Keratinocyte (primary cell): Measurements from ENCODE around the gene DESI2. TPM values are rescaled to one million over a fixed set of nuclear protein-coding genes. Genes with fewer than 3 reads are reported as not detected.

Experiments
- DNase-seq: peaks from one replicate; pipeline ENCODE4 v3.0.0-alpha.2; 2011; ENCODE audit warnings: low read depth, missing footprints, low spot score
- FAIRE-seq: peaks from 2 replicates; lab custom pipeline; 2011; peaks lifted over from hg19 to GRCh38; lab: Jason Lieb, UNC
- H2AFZ ChIP-seq: 2 replicates; pipeline ENCODE4 v1.6.0; 2012; ENCODE audit warnings: low read length, control low read depth, inconsistent platforms; ENCODE audit not compliant: control insufficient read depth
- H3K27ac ChIP-seq: 2 replicates; pipeline ENCODE4 v1.5.1; 2011; ENCODE audit warnings: low read length; ENCODE audit not compliant: control insufficient read depth, insufficient read depth
- H3K27me3 ChIP-seq: 3 replicates; pipeline ENCODE4 v1.6.0; 2011; ENCODE audit warnings: low read length; ENCODE audit not compliant: control insufficient read depth, insufficient read depth; ENCODE audit errors: extremely low read depth
- H3K36me3 ChIP-seq, 2 experiments: 2 replicates in 1 of 2; 3 replicates in 1 of 2; pipeline ENCODE4 v1.5.1; 2011; ENCODE audit warnings: low read length in 2 of 2, mild to moderate bottlenecking in 1 of 2; ENCODE audit not compliant: control insufficient read depth in 2 of 2, insufficient read depth in 2 of 2; ENCODE audit errors: extremely low read depth in 1 of 2
- H3K4me1 ChIP-seq: 3 replicates; pipeline ENCODE4 v1.5.1; 2011; ENCODE audit warnings: low read length; ENCODE audit not compliant: control insufficient read depth, insufficient read depth; ENCODE audit errors: extremely low read depth
- H3K4me2 ChIP-seq: 3 replicates; pipeline ENCODE4 v1.6.0; 2011; ENCODE audit warnings: low read depth, low read length; ENCODE audit not compliant: control insufficient read depth, insufficient read depth; ENCODE audit errors: extremely low read depth
- H3K4me3 ChIP-seq, 3 experiments: fragments of 200-600 bp in 1 of 3; sonication (generic) in 1 of 3; 2 replicates in 2 of 3; 3 replicates in 1 of 3; pipeline ENCODE4 v1.5.1; 2011 to 2016; ENCODE audit warnings: low read length in 3 of 3, mild to moderate bottlenecking in 3 of 3, control low read depth in 2 of 3, inconsistent platforms in 1 of 3, low read depth in 1 of 3, mixed read lengths in 1 of 3, mixed run types in 1 of 3, moderate library complexity in 1 of 3; ENCODE audit not compliant: control insufficient read depth in 2 of 3, insufficient read depth in 2 of 3; ENCODE audit errors: extremely low read depth in 1 of 3
- H3K79me2 ChIP-seq: 2 replicates; pipeline ENCODE4 v1.6.0; 2012; ENCODE audit warnings: low read length; ENCODE audit not compliant: control insufficient read depth, insufficient read depth
- H3K9ac ChIP-seq: 3 replicates; pipeline ENCODE4 v1.6.0; 2011; ENCODE audit warnings: low read length; ENCODE audit not compliant: control insufficient read depth, insufficient read depth; ENCODE audit errors: extremely low read depth
- H3K9me1 ChIP-seq: 3 replicates; pipeline ENCODE4 v1.6.0; 2011; ENCODE audit warnings: low read length; ENCODE audit not compliant: control insufficient read depth, insufficient read depth; ENCODE audit errors: extremely low read depth
- H3K9me3 ChIP-seq: 2 replicates; pipeline ENCODE4 v1.5.1; 2012; ENCODE audit warnings: low read depth, low read length; ENCODE audit not compliant: control insufficient read depth
- H4K20me1 ChIP-seq: 3 replicates; pipeline ENCODE4 v1.6.0; 2011; ENCODE audit warnings: low read length; ENCODE audit not compliant: control insufficient read depth, insufficient read depth; ENCODE audit errors: extremely low read depth
- CTCF ChIP-seq, 3 experiments: IDR thresholded peaks in 1 of 3; conservative IDR thresholded peaks in 1 of 3; optimal IDR thresholded peaks in 1 of 3; 2 replicates in 2 of 3; 3 replicates in 1 of 3; pipeline versions ENCODE3 to v1.5.1; 2011; ENCODE audit warnings: low read length in 3 of 3, mild to moderate bottlenecking in 3 of 3, moderate library complexity in 2 of 3, control low read depth in 1 of 3, inconsistent platforms in 1 of 3; ENCODE audit not compliant: insufficient read depth in 2 of 3; ENCODE audit errors: extremely low read depth in 1 of 3
- EZH2 ChIP-seq: IDR thresholded peaks from one replicate; pipeline ENCODE4 v1.6.1; 2012; ENCODE audit warnings: inconsistent platforms, mild to moderate bottlenecking, low read length, moderate library complexity
- dilution Hi-C: fragments of 300-500 bp; cut with MboI; formaldehyde crosslinking; loops from one replicate; pipeline ENCODE4 v1.7.0; 2020; ENCODE audit warnings: low sequenced_read_pairs; ENCODE audit not compliant: extremely low pct_ligation_motif_present
- polyA plus RNA-seq, 5 experiments: library from polyadenylated mRNA; depleted of rRNA in 3 of 5; stranded (reverse) in 3 of 5; stranded (forward) in 1 of 5; unstranded in 1 of 5; fragments of >200 nt; gene quantifications; 1 replicate in 1 of 5; 2 replicates in 3 of 5; 3 replicates in 1 of 5; pipeline versions ENCODE4 v1.2.1 to v1.2.3, GENCODE V29; 2011 to 2012; ENCODE audit warnings: missing spikeins in 2 of 5, low read depth in 1 of 5, low replicate concordance in 1 of 5

Gene DESI2
- polyA plus RNA-seq, 1 donor (not counting 4 experiments of a cell fraction or from before 2014, with no cell fraction given), result 33.9 TPM

GRCh38 chr1:244741692-244742091 is 88.8 kb downstream of the DESI2 start:
- peaks cover 4% of the 10 kb centered on the region for H3K4me1 ChIP-seq
- DNase-seq (no peak), FAIRE-seq (no peak)
- H4K20me1 ChIP-seq, result no peaks in the 10 kb centered on the region
- H3K27me3 ChIP-seq, result no peaks in the 10 kb centered on the region
- no peaks in the 10 kb centered on the region for H3K79me2 ChIP-seq
- no peaks in the 10 kb centered on the region for H3K9me1 ChIP-seq
- H3K9ac ChIP-seq, result no peak overlapping the region
- H3K27ac ChIP-seq, result no peak overlapping the region
- H3K9me3 ChIP-seq, result no peaks in the 10 kb centered on the region
- H2AFZ ChIP-seq, result no peak overlapping the region
- no peak overlapping the region for H3K4me2 ChIP-seq
- H3K36me3 ChIP-seq, result no peaks in the 10 kb centered on the region
- TF ChIP-seq CTCF (optimal IDR thresholded peaks at IDR 0.05 in 1 of 3, IDR thresholded peaks at IDR 0.05 in 1 of 3, conservative IDR thresholded peaks at IDR 0.05 in 1 of 3; ENCODE audit: extremely low read depth in 1 of 3, insufficient read depth in 2 of 3, low read length in 3 of 3) (no peak), EZH2 (no peak)
- dilution Hi-C loops, result no loop called here
- no peak overlapping the region for H3K4me3 ChIP-seq

GRCh38 chr1:244749230-244750016 is 96.5 kb downstream of the DESI2 start:
- no peaks in the 10 kb centered on the region for H3K9me1 ChIP-seq
- no peaks in the 10 kb centered on the region for H3K27me3 ChIP-seq
- no peak overlapping the region for H2AFZ ChIP-seq
- H3K27ac ChIP-seq, result no peak overlapping the region
- no peak for FAIRE-seq
- H3K4me1 ChIP-seq, result no peaks in the 10 kb centered on the region
- DNase-seq, result no peak
- H4K20me1 ChIP-seq, result no peaks in the 10 kb centered on the region
- H3K4me3 ChIP-seq, result no peak overlapping the region
- H3K79me2 ChIP-seq, result no peaks in the 10 kb centered on the region
- TF ChIP-seq CTCF (optimal IDR thresholded peaks at IDR 0.05 in 1 of 3, IDR thresholded peaks at IDR 0.05 in 1 of 3, conservative IDR thresholded peaks at IDR 0.05 in 1 of 3; ENCODE audit: extremely low read depth in 1 of 3, insufficient read depth in 2 of 3, low read length in 3 of 3), result no peak
- no peak for TF ChIP-seq EZH2
- H3K9ac ChIP-seq, result no peak overlapping the region
- dilution Hi-C loops, result no loop called here
- H3K9me3 ChIP-seq, result no peaks in the 10 kb centered on the region
- no peak overlapping the region for H3K4me2 ChIP-seq
- H3K36me3 ChIP-seq, result no peaks in the 10 kb centered on the region
